IMR-90 (cell line): ENCODE data around the gene PLCB4. TPM values are rescaled to one million over a fixed set of nuclear protein-coding genes. Genes with fewer than 3 reads are reported as not detected.

Experiments used
- ATAC-seq: fragments of 200-7000 bp; cut with Tn5 transposase; 2 replicates; pipeline ENCODE4 v1.9.1; 2020; ENCODE audit warnings: low read depth, mild to moderate bottlenecking, moderate library complexity
- BruUV-seq: library from RNA; stranded (reverse); fragments of 400-500 nt; replicated peaks from 2 replicates; lab custom pipeline; 2021; lab: Mats Ljungman, UMichigan
- CTCF ChIA-PET: fragments of 300-600 bp; formaldehyde crosslinking; extraction: SDS; loops from one replicate; lab custom pipeline; 2021; ENCODE audit warnings: antibody characterized with exemption; lab: Yijun Ruan, JAX
- POLR2A ChIA-PET: fragments of 300-600 bp; sonication (Branson Sonifier 250); formaldehyde crosslinking; loops from one replicate; lab custom pipeline; 2022; ENCODE audit warnings: antibody characterized with exemption; ENCODE audit not compliant: unreplicated experiment; lab: Charles Lee
- DNase-seq: peaks from one replicate; pipeline ENCODE4 v3.0.0; 2013
- H2AFZ ChIP-seq: replicated peaks from 2 replicates; pipeline ENCODE3; 2013; ENCODE audit warnings: low read length, mild to moderate bottlenecking; ENCODE audit not compliant: poor library complexity
- H2AK5ac ChIP-seq: 2 replicates; pipeline ENCODE4 v1.6.1; 2013; ENCODE audit warnings: low read depth, low read length, inconsistent platforms
- H2AK9ac ChIP-seq: replicated peaks from 2 replicates; pipeline ENCODE3; 2013; ENCODE audit warnings: mild to moderate bottlenecking, low read depth, low read length, moderate library complexity; ENCODE audit not compliant: poor library complexity
- H2BK120ac ChIP-seq: 2 replicates; pipeline ENCODE4 v1.6.1; 2013; ENCODE audit warnings: low read depth, low read length, inconsistent platforms
- H2BK15ac ChIP-seq: 3 replicates; pipeline ENCODE4 v1.6.1; 2013; ENCODE audit warnings: low read depth, low read length, inconsistent platforms
- H2BK20ac ChIP-seq: 2 replicates; pipeline ENCODE4 v1.6.1; 2013; ENCODE audit warnings: low read depth, mild to moderate bottlenecking, inconsistent platforms, low read length, moderate library complexity
- H2BK5ac ChIP-seq: 2 replicates; pipeline ENCODE4 v1.6.1; 2013; ENCODE audit warnings: mild to moderate bottlenecking, low read depth, low read length, inconsistent platforms; ENCODE audit not compliant: poor library complexity, severe bottlenecking
- H3K14ac ChIP-seq: replicated peaks from 2 replicates; pipeline ENCODE4 v1.6.1; 2013; ENCODE audit warnings: low read depth, low read length, inconsistent platforms
- H3K18ac ChIP-seq: 2 replicates; pipeline ENCODE4 v1.6.1; 2013; ENCODE audit warnings: low read depth, low read length, control low read depth
- H3K23ac ChIP-seq: 2 replicates; pipeline ENCODE4 v1.6.1; 2013; ENCODE audit warnings: low read depth, low read length, inconsistent platforms
- H3K27ac ChIP-seq: 2 replicates; pipeline ENCODE4 v1.5.1; 2013; ENCODE audit warnings: mild to moderate bottlenecking, control low read depth, low read length; ENCODE audit not compliant: insufficient read depth
- H3K27me3 ChIP-seq: 2 replicates; pipeline ENCODE4 v1.6.1; 2013; ENCODE audit warnings: low read length; ENCODE audit not compliant: control insufficient read depth, insufficient read depth
- H3K36me3 ChIP-seq: 2 replicates; pipeline ENCODE4 v1.6.1; 2013; ENCODE audit warnings: low read length, mixed read lengths; ENCODE audit not compliant: control insufficient read depth, insufficient read depth
- H3K4ac ChIP-seq: 2 replicates; pipeline ENCODE4 v1.6.1; 2013; ENCODE audit warnings: low read depth, low read length, inconsistent platforms
- H3K4me1 ChIP-seq: 2 replicates; pipeline ENCODE4 v1.6.1; 2013; ENCODE audit warnings: low read length, mixed read lengths; ENCODE audit not compliant: control insufficient read depth, insufficient read depth
- H3K4me2 ChIP-seq: 2 replicates; pipeline ENCODE4 v1.6.1; 2013; ENCODE audit warnings: low read depth, mild to moderate bottlenecking, control low read depth, low read length, moderate library complexity
- H3K4me3 ChIP-seq: 2 replicates; pipeline ENCODE4 v1.5.1; 2013; ENCODE audit warnings: low read depth, mild to moderate bottlenecking, control low read depth, low read length, moderate library complexity; ENCODE audit not compliant: insufficient read depth
- H3K56ac ChIP-seq: 2 replicates; pipeline ENCODE4 v1.6.1; 2013; ENCODE audit warnings: low read length, inconsistent platforms; ENCODE audit not compliant: insufficient read depth; ENCODE audit errors: extremely low read depth
- H3K79me1 ChIP-seq, 2 experiments: 2 replicates each; pipeline ENCODE4 v1.6.1; 2013; ENCODE audit warnings: low read length in 2 of 2, inconsistent platforms in 1 of 2, low read depth in 1 of 2
- H3K9ac ChIP-seq: 2 replicates; pipeline ENCODE4 v1.6.1; 2013; ENCODE audit warnings: low read depth, low read length, control low read depth
- H3K9me1 ChIP-seq: 2 replicates; pipeline ENCODE4 v1.6.1; 2013; ENCODE audit warnings: low read length, inconsistent platforms; ENCODE audit not compliant: insufficient read depth
- H3K9me3 ChIP-seq: 2 replicates; pipeline ENCODE4 v1.6.1; 2013; ENCODE audit warnings: low read length; ENCODE audit not compliant: control insufficient read depth, insufficient read depth
- H4K20me1 ChIP-seq: 2 replicates; pipeline ENCODE4 v1.6.1; 2013; ENCODE audit warnings: low read length, inconsistent platforms; ENCODE audit not compliant: insufficient read depth
- H4K5ac ChIP-seq: 2 replicates; pipeline ENCODE4 v1.6.1; 2013; ENCODE audit warnings: mild to moderate bottlenecking, low read depth, low read length, control low read depth
- H4K8ac ChIP-seq, 2 experiments: 2 replicates each; pipeline ENCODE4 v1.6.1; 2013; ENCODE audit warnings: low read depth in 2 of 2, low read length in 2 of 2, control low read depth in 1 of 2, inconsistent platforms in 1 of 2
- H4K91ac ChIP-seq: 2 replicates; pipeline ENCODE4 v1.6.1; 2013; ENCODE audit warnings: low read depth, low read length, inconsistent platforms; ENCODE audit not compliant: insufficient read depth
- CEBPB ChIP-seq: IDR thresholded peaks from 2 replicates; pipeline ENCODE4 v1.6.1; 2012; ENCODE audit warnings: low read depth, low read length, improper control_type of control experiment
- ELK1 ChIP-seq: fragments of 150-350 bp; IDR thresholded peaks from 2 replicates; pipeline ENCODE4 v1.6.1; 2016; ENCODE audit warnings: low read depth, mild to moderate bottlenecking, low read length, moderate library complexity, borderline replicate concordance
- USF2 ChIP-seq: fragments of 150-350 bp; IDR thresholded peaks from 2 replicates; pipeline ENCODE4 v1.6.1; 2017; ENCODE audit warnings: mild to moderate bottlenecking, antibody characterized with exemption, low read length, low read depth
- WGBS, 2 experiments: methylation state at CpG; one replicate each; pipeline versions ENCODE4 v1.1.5 to v1.1.7; 2013; ENCODE audit warnings: missing lambda C conversion rate in 2 of 2; ENCODE audit not compliant: insufficient read length in 1 of 2; ENCODE audit errors: extremely low coverage in 2 of 2; 5-methylcytosine and 5-hydroxymethylcytosine counted together
- dilution Hi-C: fragments of 300-500 bp; cut with HindIII; formaldehyde crosslinking; loops from one replicate; pipeline ENCODE4 v1.14.3; 2018; ENCODE audit warnings: low sequenced_read_pairs; ENCODE audit not compliant: unreplicated experiment
- in situ Hi-C: fragments of 300-500 bp; cut with MboI; formaldehyde crosslinking; loops from 3 replicates; pipeline ENCODE4 v1.14.3; 2019; ENCODE audit warnings: low sequenced_read_pairs, inconsistent platforms, mixed read lengths
- intact Hi-C: fragments of 100-400 bp; cut with micrococcal nuclease; formaldehyde crosslinking; loops from 2 replicates; pipeline ENCODE4 v1.10.0; 2022
- polyA plus RNA-seq, 3 experiments: library from polyadenylated mRNA; depleted of rRNA; stranded (reverse); fragments of >200 nt; gene quantifications; 2 replicates each; pipeline ENCODE4 v1.2.3, GENCODE V29; 2012; ENCODE audit warnings: low replicate concordance in 1 of 3
- total RNA-seq: library from RNA; depleted of rRNA; stranded (reverse); fragments of >200 nt; gene quantifications from 2 replicates; pipeline ENCODE4 v1.2.3, GENCODE V29; 2012

PLCB4 gene
- total and polyA plus RNA-seq, 2 of the 4 experiments (the other 2 are of a cell fraction), result 12.5 to 24.0 TPM

GRCh38 chr20:9354579-9354978, 285.7 kb downstream of the PLCB4 start:
- Histone ChIP-seq H2BK5ac (no peak overlapping the region), H2BK20ac (no peak overlapping the region), H3K4ac (no peak overlapping the region), H3K56ac (no peak overlapping the region), H3K27ac (no peak overlapping the region), H3K4me1 (peaks cover 7% of the 10 kb centered on the region), H2AK5ac (no peak overlapping the region), H3K9me3 (no peaks in the 10 kb centered on the region), H2AK9ac (no peak overlapping the region), H3K14ac (no peak overlapping the region), H4K5ac (no peak overlapping the region), H2BK120ac (no peak overlapping the region), H2BK15ac (no peak overlapping the region), H3K9me1 (peaks cover 18% of the 10 kb centered on the region), H3K4me2 (no peak overlapping the region), H3K23ac (no peak overlapping the region), H4K8ac (no peak overlapping the region), H3K4me3 (no peak overlapping the region), H4K91ac (no peak overlapping the region), H3K27me3 (no peaks in the 10 kb centered on the region), H3K79me1 (peaks cover 15 to 39% of the 10 kb centered on the region in 2 experiments; a peak in 3 of 4 replicates), H3K9ac (no peak overlapping the region), H2AFZ (no peak overlapping the region), H4K20me1 (peaks cover 2% of the 10 kb centered on the region; the same call in 1 of the 2 replicates), H3K36me3 (no peaks in the 10 kb centered on the region), H3K18ac (no peak overlapping the region)
- ATAC-seq (no peak), DNase-seq (no peak)
- dilution Hi-C loops, result loop anchor here (25.0 kb wide), 1 partner anchor 592 kb away; no protein-coding TSS in a partner anchor
- BruUV-seq, result no TSS peak
- CTCF ChIA-PET, result interaction anchor here (0.6 to 1.8 kb wide), 2 partner anchors 39 to 412 kb away, joined by 3 to 5 read pairs; no protein-coding TSS in a partner anchor
- TF ChIP-seq CEBPB (no peak), USF2 (no peak), ELK1 (no peak)
- in situ Hi-C loops, result no loop called here
- POLR2A ChIA-PET, result no interaction called here
- no CpG with 5 or more reads among the region's 2 CpGs for WGBS, 2 experiments
- intact Hi-C loops, result no loop called here
